ENCODE measurements around the gene C1GALT1.

- TF ChIP-seq CTCF (optimal IDR thresholded peaks at IDR 0.05 in 1 of 3, IDR thresholded peaks at IDR 0.05 in 1 of 3, conservative IDR thresholded peaks at IDR 0.05 in 1 of 3; ENCODE audit: extremely low read depth in 1 of 3, insufficient read depth in 2 of 3, low read length in 3 of 3) (no peak), EZH2 (IDR thresholded peaks at IDR 0.05; ENCODE audit: low read length) (no peak)
Measured at GRCh38 chr7:7210475-7211237, 28.3 kb downstream of the C1GALT1 start.

Data from keratinocyte (primary cell).